Transverse colon (tissue), 4 donors: ENCODE data around the gene RBP4. TPM values are rescaled to one million over a fixed set of nuclear protein-coding genes. Genes with fewer than 3 reads are reported as not detected.
A peak's percentile ranks its signal among the peaks of the same experiment; 100 is the strongest.

Experiments used
- DNase-seq: peaks from one replicate; pipeline ENCODE4 v3.0.0-alpha.2; 2019
- H3K27ac ChIP-seq, 4 donors: fragments of 200-600 bp; sonication (generic); 2 replicates each; pipeline ENCODE4 v1.5.1; 2016 to 2018; ENCODE audit warnings: inconsistent platforms in 4 of 4
- H3K27me3 ChIP-seq: fragments of 200-600 bp; sonication (generic); 2 replicates; pipeline ENCODE4 v1.5.1; 2017; ENCODE audit warnings: inconsistent platforms
- H3K36me3 ChIP-seq, 4 donors: fragments of 200-600 bp; sonication (generic); 2 replicates each; pipeline ENCODE4 v1.5.1; 2017 to 2019; ENCODE audit warnings: inconsistent platforms in 4 of 4
- H3K4me1 ChIP-seq, 4 donors: fragments of 200-600 bp; sonication (generic); 2 replicates each; pipeline ENCODE4 v1.5.1; 2017 to 2020; ENCODE audit warnings: inconsistent platforms in 4 of 4
- H3K4me3 ChIP-seq, 4 donors: fragments of 200-600 bp; sonication (generic); 1 replicate in 1 of 4; 2 replicates in 3 of 4; pipeline versions ENCODE4 v1.5.1 to v1.6.1; 2017 to 2019; ENCODE audit warnings: inconsistent platforms in 4 of 4
- H3K9me3 ChIP-seq, 2 donors: fragments of 200-600 bp; sonication (generic); 2 replicates each; pipeline ENCODE4 v1.5.1; 2017 to 2019; ENCODE audit warnings: inconsistent platforms in 2 of 2
- CTCF ChIP-seq, 5 experiments: fragments of 200-600 bp in 3 of 5; fragments of 450-650 bp in 2 of 5; sonication (generic) in 3 of 5; IDR thresholded peaks; 1 replicate in 2 of 5; 2 replicates in 3 of 5; pipeline ENCODE4 v1.5.1; 2016 to 2017; ENCODE audit warnings: antibody characterized with exemption in 5 of 5, inconsistent platforms in 3 of 5, mild to moderate bottlenecking in 2 of 5, moderate library complexity in 1 of 5
- EP300 ChIP-seq: sonication (generic); formaldehyde crosslinking; IDR thresholded peaks from one replicate; pipeline ENCODE4 v1.6.1; 2017; ENCODE audit warnings: antibody characterized with exemption, low read depth
- POLR2A ChIP-seq: fragments of 450-650 bp; IDR thresholded peaks from one replicate; pipeline ENCODE4 v1.6.1; 2016; ENCODE audit warnings: antibody characterized with exemption, mild to moderate bottlenecking, moderate library complexity
- POLR2AphosphoS5 ChIP-seq, 3 donors: sonication (generic); formaldehyde crosslinking; IDR thresholded peaks; one replicate each; pipeline ENCODE4 v1.6.1; 2016; ENCODE audit warnings: antibody characterized with exemption in 3 of 3
- WGBS, 2 donors: methylation state at CpG; one replicate each; pipeline ENCODE4 v1.1.5; 2018; ENCODE audit warnings: low coverage in 1 of 2; 5-methylcytosine and 5-hydroxymethylcytosine counted together
- in situ Hi-C, 4 donors: fragments of 200-750 bp; cut with MboI; loops; one replicate each; pipeline versions ENCODE4 v1.15.0 to v1.15.1; 2017; ENCODE audit warnings: low sequenced_read_pairs in 3 of 4, low pct_ligation_motif_present in 1 of 4, low pct_unique_long_range_greater_than_20kb in 1 of 4
- intact Hi-C: fragments of 100-400 bp; cut with DNase I; formaldehyde crosslinking; loops from one replicate; pipeline ENCODE4 v1.15.1; 2023; ENCODE audit warnings: low total_unique reads
- total RNA-seq, 4 donors: library from RNA; depleted of rRNA; stranded (reverse); fragments of >200 nt; gene quantifications; one replicate each; pipeline ENCODE4 v1.1.0, GENCODE V29; 2016

The RBP4 gene
- total RNA-seq, 4 donors from 2014 or later, result 3.4 to 18.0 (median 7.1) TPM

GRCh38 chr10:93591065-93591808 lies 9.8 kb downstream of the RBP4 start:
- peaks cover 0 to 16% (median 9%) of the 10 kb centered on the region in 4 donors for H3K4me1 ChIP-seq
- no peaks in the 10 kb centered on the region for H3K36me3 ChIP-seq
- 59 to 83% methylated on average over 2 to 8 of the region's 8 CpGs for WGBS, 2 donors
- in situ Hi-C loops, result no loop called here
- TF ChIP-seq POLR2AphosphoS5 (IDR thresholded peaks at IDR 0.05) (peak in 1 of 3 donors; percentile 36), CTCF (IDR thresholded peaks at IDR 0.05) (no peak), POLR2A (no peak)
- intact Hi-C loops, result no loop called here
- peak; percentile 62 for DNase-seq
- H3K27me3 ChIP-seq, result no peaks in the 10 kb centered on the region
- peak overlapping the region; percentile 23 to 61 (median 50) for H3K27ac ChIP-seq
- H3K4me3 ChIP-seq, result no peak overlapping the region
- no peaks in the 10 kb centered on the region for H3K9me3 ChIP-seq

- Histone ChIP-seq H3K4me3 (no peak overlapping the region), H3K36me3 (no peaks in the 10 kb centered on the region), H3K27me3 (no peaks in the 10 kb centered on the region), H3K4me1 (peaks cover 0 to 16% (median 9%) of the 10 kb centered on the region in 4 donors), H3K27ac (peak overlapping the region in 3 of 4 donors; percentile 23 to 61 (median 40)), H3K9me3 (no peaks in the 10 kb centered on the region)
- 87 to 89% methylated on average over 4 to 7 of the region's 7 CpGs for WGBS, 2 donors
- TF ChIP-seq POLR2AphosphoS5 (IDR thresholded peaks at IDR 0.05) (no peak), EP300 (no peak), POLR2A (no peak), CTCF (IDR thresholded peaks at IDR 0.05) (no peak)
- no peak for DNase-seq
- in situ Hi-C loops (no loop called here), intact Hi-C loops (no loop called here)
Observed at GRCh38 chr10:93590638-93591037, 10.4 kb downstream of the RBP4 start.

- no peak overlapping the region for H3K27ac ChIP-seq
- in situ Hi-C loops, result no loop called here
- no peak for TF ChIP-seq EP300
- no peak for TF ChIP-seq CTCF (IDR thresholded peaks at IDR 0.05)
- TF ChIP-seq POLR2A, result no peak
- no peak for TF ChIP-seq POLR2AphosphoS5 (IDR thresholded peaks at IDR 0.05)
- no peak overlapping the region for H3K4me3 ChIP-seq
- intact Hi-C loops, result no loop called here
- no peaks in the 10 kb centered on the region for H3K36me3 ChIP-seq
- no peaks in the 10 kb centered on the region for H3K9me3 ChIP-seq
- H3K4me1 ChIP-seq, result peaks cover 0 to 16% (median 9%) of the 10 kb centered on the region in 4 donors
- DNase-seq, result no peak
- H3K27me3 ChIP-seq, result no peaks in the 10 kb centered on the region
- WGBS, 2 donors, result 74 to 87% methylated on average over 12 to 15 of the region's 15 CpGs
Observed at GRCh38 chr10:93589648-93590562, 11.1 kb downstream of the RBP4 start.

- Histone ChIP-seq H3K27me3 (no peaks in the 10 kb centered on the region), H3K4me1 (no peaks in the 10 kb centered on the region), H3K36me3 (no peaks in the 10 kb centered on the region), H3K4me3 (no peak overlapping the region), H3K9me3 (no peaks in the 10 kb centered on the region), H3K27ac (no peak overlapping the region)
- WGBS, 2 donors, result 95 to 100% methylated on average over 4 to 7 of the region's 7 CpGs
- no peak for TF ChIP-seq POLR2AphosphoS5 (IDR thresholded peaks at IDR 0.05)
- TF ChIP-seq CTCF (IDR thresholded peaks at IDR 0.05), result no peak
- no peak for TF ChIP-seq EP300
- TF ChIP-seq POLR2A, result no peak
- intact Hi-C loops, result no loop called here
- DNase-seq, result no peak
- in situ Hi-C loops, result no loop called here
Observed at GRCh38 chr10:93584445-93584844, 16.6 kb downstream of the RBP4 start.
